Caco-2 (cell line): Measurements from ENCODE around the gene TRIM66. TPM values are rescaled to one million over a fixed set of nuclear protein-coding genes. Genes with fewer than 3 reads are reported as not detected.

Experiments
- BruUV-seq: library from RNA; stranded (reverse); fragments of 400-500 nt; replicated peaks from 2 replicates; lab custom pipeline; 2021; lab: Mats Ljungman, UMichigan
- CTCF ChIA-PET: fragments of 300-600 bp; sonication (Branson Sonifier 250); formaldehyde crosslinking; loops from one replicate; lab custom pipeline; 2022; ENCODE audit warnings: antibody characterized with exemption; lab: Charles Lee
- POLR2A ChIA-PET: fragments of 300-600 bp; sonication (Branson Sonifier 250); formaldehyde crosslinking; loops from one replicate; lab custom pipeline; 2022; ENCODE audit warnings: antibody characterized with exemption; lab: Charles Lee
- DNase-seq, 2 experiments: peaks; one replicate each; pipeline versions ENCODE4 v3.0.0 to v3.0.0-alpha.2; 2020 to 2022
- H3K27me3 ChIP-seq: replicated peaks from 2 replicates; pipeline ENCODE4 v1.6.0; 2011; ENCODE audit warnings: low read length; ENCODE audit not compliant: control insufficient read depth, insufficient read depth
- H3K36me3 ChIP-seq: 2 replicates; pipeline ENCODE4 v1.5.1; 2011; ENCODE audit warnings: low read length; ENCODE audit not compliant: control insufficient read depth, insufficient read depth
- H3K4me1 ChIP-seq: fragments of 250-450 bp; sonication (Bioruptor Pico); 2 replicates; pipeline ENCODE4 v1.5.1; 2020; ENCODE audit warnings: mild to moderate bottlenecking
- H3K4me3 ChIP-seq: 2 replicates; pipeline ENCODE4 v1.5.1; 2011; ENCODE audit warnings: low read depth, mild to moderate bottlenecking, control low read depth, low read length
- H3K9me3 ChIP-seq: fragments of 250-450 bp; sonication (Bioruptor Pico); 2 replicates; pipeline ENCODE4 v1.5.1; 2020; ENCODE audit warnings: mild to moderate bottlenecking, moderate library complexity
- H3K27ac Mint-ChIP-seq: one replicate; pipeline ENCODE4 v1.8.0; 2022; ENCODE audit warnings: mixed read lengths; ENCODE audit not compliant: unreplicated experiment
- H3K27me3 Mint-ChIP-seq: one replicate; pipeline ENCODE4 v1.8.0; 2022; ENCODE audit warnings: mixed read lengths; ENCODE audit not compliant: insufficient read depth, unreplicated experiment
- H3K36me3 Mint-ChIP-seq: one replicate; pipeline ENCODE4 v1.8.0; 2022; ENCODE audit warnings: mild to moderate bottlenecking, mixed read lengths; ENCODE audit not compliant: insufficient read depth, unreplicated experiment
- H3K4me1 Mint-ChIP-seq: one replicate; pipeline ENCODE4 v1.8.0; 2022; ENCODE audit warnings: low read depth, mixed read lengths; ENCODE audit not compliant: unreplicated experiment
- H3K4me3 Mint-ChIP-seq: one replicate; pipeline ENCODE4 v1.8.0; 2022; ENCODE audit warnings: mild to moderate bottlenecking, moderate library complexity, mixed read lengths; ENCODE audit not compliant: unreplicated experiment
- H3K9me3 Mint-ChIP-seq: one replicate; pipeline ENCODE4 v1.8.0; 2022; ENCODE audit warnings: mixed read lengths; ENCODE audit not compliant: unreplicated experiment
- CTCF ChIP-seq, 2 experiments: fragments of 200-600 bp in 1 of 2; IDR thresholded peaks; 1 replicate in 1 of 2; 2 replicates in 1 of 2; pipeline versions ENCODE4 v1.5.1 to v1.8.0; 2011 to 2022; ENCODE audit warnings: antibody characterized with exemption in 1 of 2, control low read depth in 1 of 2, inconsistent platforms in 1 of 2, low read depth in 1 of 2, low read length in 1 of 2, mild to moderate bottlenecking in 1 of 2, moderate library complexity in 1 of 2; ENCODE audit not compliant: insufficient read depth in 1 of 2, severe bottlenecking in 1 of 2, unreplicated experiment in 1 of 2
- intact Hi-C: fragments of 100-400 bp; cut with micrococcal nuclease; formaldehyde crosslinking; loops from one replicate; pipeline ENCODE4 v1.10.0; 2022; ENCODE audit not compliant: unreplicated experiment
- total RNA-seq: library from RNA; stranded (reverse); gene quantifications from 2 replicates; pipeline ENCODE4 v1.2.3, GENCODE V29; 2022

Gene TRIM66
- total RNA-seq, 1 experiment from 2014 or later = 18.4 TPM

DNA sequence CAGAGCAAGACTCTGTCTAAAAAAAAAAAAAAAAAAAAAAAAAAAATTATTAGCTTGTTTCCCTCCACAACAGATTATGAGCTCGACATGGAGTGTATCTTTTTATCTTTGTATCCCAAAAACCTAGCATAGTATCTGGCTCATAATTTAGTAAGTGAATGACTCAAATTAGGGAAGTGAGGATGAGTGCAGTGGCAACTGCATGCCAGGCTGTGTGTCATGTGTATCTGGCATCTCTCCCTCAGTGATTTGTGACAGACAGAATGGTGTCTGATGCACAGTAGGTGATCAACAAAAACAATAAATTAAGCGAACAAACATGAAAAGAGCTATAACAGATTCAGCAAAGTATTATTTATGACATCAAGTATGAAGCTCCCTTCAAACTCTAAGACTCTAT lies 95.7 kb downstream of the TRIM66 start:
- BruUV-seq = no TSS peak
- no peaks in the 10 kb centered on the region for H3K9me3 Mint-ChIP-seq
- no peaks in the 10 kb centered on the region for H3K4me1 Mint-ChIP-seq
- Histone ChIP-seq H3K27me3 (no peaks in the 10 kb centered on the region), H3K4me1 (peaks cover 5% of the 10 kb centered on the region; the same call in 1 of the 2 replicates), H3K4me3 (no peak overlapping the region), H3K9me3 (no peaks in the 10 kb centered on the region), H3K36me3 (no peaks in the 10 kb centered on the region)
- TF ChIP-seq CTCF (IDR thresholded peaks at IDR 0.05; ENCODE audit: insufficient read depth in 1 of 2, low read depth in 1 of 2, low read length in 1 of 2, severe bottlenecking in 1 of 2, unreplicated experiment in 1 of 2) = no peak
- no peak overlapping the region for H3K27ac Mint-ChIP-seq
- POLR2A ChIA-PET = no interaction called here
- intact Hi-C loops = no loop called here
- CTCF ChIA-PET = interaction anchor here (0.6 kb wide), 1 partner anchor 296 kb away, joined by 3 read pairs; no protein-coding TSS in a partner anchor
- H3K4me3 Mint-ChIP-seq = no peak overlapping the region
- H3K27me3 Mint-ChIP-seq = peaks cover 6% of the 10 kb centered on the region
- DNase-seq = no peak
- H3K36me3 Mint-ChIP-seq = no peaks in the 10 kb centered on the region

DNA sequence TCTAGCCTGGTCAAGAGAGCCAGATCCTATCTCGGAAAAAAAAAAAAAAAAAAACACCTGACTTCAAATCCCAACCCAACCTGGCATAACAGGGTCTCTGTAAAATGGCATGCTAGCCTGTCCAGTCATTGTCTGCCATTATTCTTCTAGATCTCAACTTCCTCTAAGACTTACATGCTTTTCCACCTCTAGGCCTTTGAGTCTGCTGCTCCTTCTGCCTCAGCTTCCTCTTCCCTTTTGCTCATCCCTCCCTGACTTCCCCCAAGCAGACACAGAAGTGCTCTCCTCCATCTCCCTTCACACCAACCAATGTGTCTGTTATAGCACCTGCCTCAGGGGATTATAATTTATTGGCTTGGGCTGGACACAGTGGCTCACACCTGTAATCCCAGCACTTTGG lies 96.3 kb downstream of the TRIM66 start:
- Histone ChIP-seq H3K9me3 (no peaks in the 10 kb centered on the region), H3K36me3 (no peaks in the 10 kb centered on the region), H3K4me3 (no peak overlapping the region), H3K4me1 (peaks cover 5% of the 10 kb centered on the region; the same call in 1 of the 2 replicates), H3K27me3 (no peaks in the 10 kb centered on the region)
- ChIA-PET POLR2A (no interaction called here), CTCF (no interaction called here)
- H3K9me3 Mint-ChIP-seq = no peaks in the 10 kb centered on the region
- BruUV-seq = no TSS peak
- DNase-seq = no peak
- no peak for TF ChIP-seq CTCF (IDR thresholded peaks at IDR 0.05; ENCODE audit: insufficient read depth in 1 of 2, low read depth in 1 of 2, low read length in 1 of 2, severe bottlenecking in 1 of 2, unreplicated experiment in 1 of 2)
- no peak overlapping the region for H3K27ac Mint-ChIP-seq
- H3K27me3 Mint-ChIP-seq = peaks cover 6% of the 10 kb centered on the region
- H3K4me3 Mint-ChIP-seq = no peak overlapping the region
- no peaks in the 10 kb centered on the region for H3K4me1 Mint-ChIP-seq
- H3K36me3 Mint-ChIP-seq = no peaks in the 10 kb centered on the region
- intact Hi-C loops = no loop called here

GRCh38 chr11:8584511-8584910 lies 98.0 kb downstream of the TRIM66 start:
- intact Hi-C loops = no loop called here
- H3K9me3 ChIP-seq = no peaks in the 10 kb centered on the region
- no peaks in the 10 kb centered on the region for H3K36me3 ChIP-seq
- H3K36me3 Mint-ChIP-seq = no peaks in the 10 kb centered on the region
- H3K4me1 ChIP-seq = peaks cover 5% of the 10 kb centered on the region; the same call in 1 of the 2 replicates
- ChIA-PET CTCF (interaction anchor here (0.7 to 1.0 kb wide), 2 partner anchors 10 to 259 kb away, joined by 3 to 13 read pairs; no protein-coding TSS in a partner anchor), POLR2A (interaction anchor here (0.5 kb wide), 1 partner anchor 40 kb away, joined by 5 read pairs; no protein-coding TSS in a partner anchor)
- H3K4me1 Mint-ChIP-seq = no peaks in the 10 kb centered on the region
- H3K4me3 Mint-ChIP-seq = no peak overlapping the region
- H3K27me3 ChIP-seq = no peaks in the 10 kb centered on the region; the same call in 1 of the 2 replicates
- BruUV-seq = no TSS peak
- H3K4me3 ChIP-seq = no peak overlapping the region
- H3K9me3 Mint-ChIP-seq = no peaks in the 10 kb centered on the region
- H3K27me3 Mint-ChIP-seq = peaks cover 6% of the 10 kb centered on the region
- H3K27ac Mint-ChIP-seq = no peak overlapping the region
- no peak for DNase-seq
- TF ChIP-seq CTCF (IDR thresholded peaks at IDR 0.05; ENCODE audit: insufficient read depth in 1 of 2, low read depth in 1 of 2, low read length in 1 of 2, severe bottlenecking in 1 of 2, unreplicated experiment in 1 of 2) = no peak
